Inferior parietal cortex (tissue), 1 donor: ENCODE measurements around the gene SMS.

ENCODE experiments used
- DNase-seq: peaks from one replicate; pipeline ENCODE4 v3.0.0-alpha.2; 2016; ENCODE audit errors: extremely low spot score

The SMS gene

DNA sequence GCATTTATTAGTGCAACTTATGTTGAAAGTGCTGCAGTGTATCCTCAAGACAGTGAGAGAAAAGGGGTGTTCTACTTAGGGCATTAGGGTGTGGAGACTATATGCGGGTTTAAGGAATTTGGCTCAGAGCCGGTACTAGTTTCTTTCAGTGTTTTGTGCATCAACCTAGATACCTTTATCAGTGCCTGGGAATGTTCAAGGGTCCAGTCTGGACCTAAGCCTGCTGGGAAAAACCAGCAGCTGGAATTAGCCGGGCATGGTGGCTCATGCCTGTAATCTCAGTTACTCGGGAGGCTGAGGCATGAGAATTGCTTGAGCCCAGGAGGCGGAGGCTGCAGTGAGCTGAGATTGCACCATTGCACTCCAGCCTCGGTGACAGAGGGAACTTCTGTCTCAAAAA, 99.0 kb downstream of the SMS start:
- no peak for DNase-seq

DNA sequence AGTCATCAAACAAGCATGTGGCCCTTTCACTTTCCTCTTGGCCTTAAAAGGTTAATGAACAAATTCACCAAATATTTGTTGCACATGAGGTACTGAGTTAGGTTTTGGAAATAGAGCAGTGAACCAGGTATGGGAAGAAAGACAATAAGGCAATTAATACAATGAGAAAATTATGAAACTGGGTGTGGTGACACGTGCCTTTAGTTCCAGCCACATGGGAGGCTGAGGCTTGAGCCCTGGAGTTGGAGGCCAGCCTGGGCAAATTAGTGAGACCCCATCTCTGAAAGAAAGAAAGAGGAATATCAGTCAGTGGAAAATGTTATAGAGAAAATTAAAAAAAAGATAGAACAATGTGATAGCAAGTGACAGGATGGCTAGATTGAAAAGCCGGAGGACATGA, 99.7 kb downstream of the SMS start:
- no peak for DNase-seq

DNA sequence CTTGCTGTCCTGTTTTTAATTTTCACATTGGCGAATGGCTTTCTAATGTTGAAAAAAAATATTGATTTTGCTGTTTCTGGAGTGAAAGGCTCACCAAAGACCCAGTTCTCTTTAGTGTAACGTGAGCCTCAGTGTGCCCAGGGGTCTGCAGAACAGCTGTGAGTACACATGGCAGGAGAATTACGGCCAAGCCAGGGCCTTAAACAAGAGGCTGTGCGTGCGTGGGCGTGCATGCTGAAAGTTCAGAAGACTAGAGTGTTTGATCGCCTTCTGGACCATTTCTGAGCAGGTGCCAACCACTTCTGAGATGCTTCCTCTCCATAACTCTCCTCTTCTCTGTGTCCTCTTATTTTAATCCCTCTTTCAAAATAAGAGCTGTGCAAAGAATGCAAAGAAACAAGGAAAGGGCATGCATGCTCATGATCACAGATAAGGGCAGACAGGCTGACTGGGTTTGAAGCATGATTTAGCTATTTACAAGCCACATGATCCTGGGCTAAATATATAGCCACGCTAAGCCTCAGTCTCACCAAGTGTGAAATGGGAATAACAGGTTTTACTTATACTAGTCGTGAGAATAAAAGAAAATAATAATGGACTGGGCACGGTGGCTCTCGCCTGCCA, 101.5 kb downstream of the SMS start:
- DNase-seq, result no peak

DNA sequence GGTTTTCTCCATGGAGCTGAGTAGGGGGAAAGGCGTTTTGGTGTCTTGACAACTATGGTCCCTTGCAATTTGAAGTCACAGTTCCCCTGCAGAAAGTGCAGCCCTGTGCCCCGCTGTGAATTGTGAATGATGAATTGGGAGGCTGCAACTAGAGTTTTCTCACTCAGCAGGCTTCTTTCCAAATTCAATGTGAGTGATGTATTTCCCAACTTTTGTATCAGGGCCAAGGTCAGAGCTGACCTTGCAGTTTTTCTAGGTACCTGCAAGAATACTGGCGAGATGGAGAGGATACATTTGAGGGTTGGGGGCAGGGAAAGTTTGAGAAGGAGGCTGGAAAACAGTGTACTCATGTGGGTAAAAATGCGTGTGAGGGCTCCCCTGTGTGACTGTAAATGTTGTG, 103.4 kb downstream of the SMS start:
- DNase-seq, result no peak
